K562 (cell line): ENCODE results near the gene ONECUT1. TPM values are rescaled to one million over a fixed set of nuclear protein-coding genes. Genes with fewer than 3 reads are reported as not detected.

Experiments used
- KDM1A ChIP-seq, 2 experiments: fragments of 450-650 bp; IDR thresholded peaks; 2 replicates each; pipeline ENCODE4 v1.6.1; 2016; ENCODE audit warnings: mild to moderate bottlenecking in 2 of 2
- MGA ChIP-seq: fragments of 450-650 bp; IDR thresholded peaks from 2 replicates; pipeline ENCODE4 v1.6.1; 2016; ENCODE audit warnings: mild to moderate bottlenecking, moderate library complexity
- RBM15 ChIP-seq: fragments of 200-400 bp; formaldehyde crosslinking; IDR thresholded peaks from 2 replicates; pipeline ENCODE4 v1.6.1; 2018; ENCODE audit warnings: mild to moderate bottlenecking, low read length, moderate library complexity; ENCODE audit not compliant: insufficient read depth
- TRIM28 ChIP-seq: fragments of 450-650 bp; IDR thresholded peaks from 2 replicates; pipeline ENCODE4 v1.6.1; 2017
- ZFX ChIP-seq: sonication (generic); formaldehyde crosslinking; IDR thresholded peaks from 2 replicates; pipeline ENCODE4 v1.8.0; 2022; ENCODE audit warnings: mild to moderate bottlenecking, missing genetic modification reagents, moderate library complexity
- polyA plus RNA-seq, 8 experiments: library from polyadenylated mRNA; depleted of rRNA in 4 of 8; stranded (reverse) in 5 of 8; unstranded in 3 of 8; fragments of >200 nt; fragmentation: Nextera tagmentation in 2 of 8; fragmentation: Illumina TruSeq in 1 of 8; extraction: Ambion mirVana in 2 of 8; extraction: Trizol in 1 of 8; gene quantifications; 2 replicates each; pipeline versions ENCODE4 v1.2.1 to v1.2.3, GENCODE V29; 2011 to 2014; ENCODE audit warnings: inconsistent platforms in 1 of 8, missing spikeins in 1 of 8
- total RNA-seq, 7 experiments: library from RNA; depleted of rRNA in 6 of 7; stranded (reverse); fragments of >200 nt in 6 of 7; fragmentation: Illumina TruSeq in 2 of 7; extraction: Trizol in 2 of 7; gene quantifications; 2 replicates each; pipeline versions ENCODE4 v1.2.1 to v1.2.3, GENCODE V29; 2011 to 2021; ENCODE audit warnings: low replicate concordance in 1 of 7

Gene ONECUT1
- total and polyA plus RNA-seq, 9 of the 15 experiments (the other 6 are each of a cell fraction or from before 2014, with no cell fraction given) = not detected

DNA sequence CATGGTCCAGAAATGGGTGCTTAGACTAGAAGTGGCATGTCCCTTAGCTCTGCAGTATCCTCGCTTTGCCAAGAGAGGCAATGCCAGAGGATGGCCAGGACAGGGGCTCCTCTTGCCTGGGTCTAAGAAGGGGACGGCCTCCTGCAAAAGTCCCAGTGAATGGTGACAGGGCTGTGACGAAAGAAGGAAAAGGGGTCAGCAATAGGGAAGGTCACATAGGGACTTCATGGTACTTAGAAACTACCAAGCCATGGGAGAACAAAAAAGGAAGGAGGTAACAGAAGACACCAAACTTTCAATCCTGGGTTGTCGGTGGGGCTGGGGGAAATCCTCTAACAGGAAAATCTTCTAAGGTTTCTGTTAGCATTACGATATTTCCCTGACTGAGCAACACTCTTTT is 74.7 kb downstream of the ONECUT1 start (continued):
- TF ChIP-seq MGA = no peak
- TF ChIP-seq KDM1A (IDR thresholded peaks at IDR 0.05) = no peak
- TF ChIP-seq TRIM28 = no peak
- no peak for TF ChIP-seq RBM15
- TF ChIP-seq ZFX = no peak
